Vagina (tissue), 2 donors: ENCODE measurements around the gene TMEM214. TPM values are rescaled to one million over a fixed set of nuclear protein-coding genes. Genes with fewer than 3 reads are reported as not detected.
A peak's percentile ranks its signal among the peaks of the same experiment; 100 is the strongest.

Experiments used
- DNase-seq, 2 donors: peaks; one replicate each; pipeline ENCODE4 v3.0.0-alpha.2; 2017; ENCODE audit errors: extremely low spot score in 2 of 2
- H3K27ac ChIP-seq: fragments of 200-600 bp; sonication (generic); one replicate; pipeline ENCODE4 v1.5.1; 2019
- H3K27me3 ChIP-seq: fragments of 200-600 bp; sonication (generic); one replicate; pipeline ENCODE4 v1.5.1; 2019
- H3K36me3 ChIP-seq, 2 donors: fragments of 200-600 bp; sonication (generic); one replicate each; pipeline ENCODE4 v1.5.1; 2017 to 2019
- H3K4me1 ChIP-seq: fragments of 200-600 bp; sonication (generic); one replicate; pipeline ENCODE4 v1.5.1; 2019
- H3K4me3 ChIP-seq, 2 donors: fragments of 200-600 bp; sonication (generic); 1 replicate in 1 of 2; 2 replicates in 1 of 2; pipeline ENCODE4 v1.5.1; 2016 to 2019
- H3K9me3 ChIP-seq: fragments of 200-600 bp; sonication (generic); one replicate; pipeline ENCODE4 v1.5.1; 2019
- POLR2A ChIP-seq, 2 donors: fragments of 450-650 bp; IDR thresholded peaks; one replicate each; pipeline ENCODE4 v1.6.1; 2017; ENCODE audit warnings: antibody characterized with exemption in 2 of 2, mild to moderate bottlenecking in 2 of 2, moderate library complexity in 2 of 2
- POLR2AphosphoS5 ChIP-seq, 2 donors: sonication (generic); formaldehyde crosslinking; IDR thresholded peaks; one replicate each; pipeline ENCODE4 v1.9.0; 2017; ENCODE audit warnings: antibody characterized with exemption in 2 of 2, mild to moderate bottlenecking in 2 of 2, low read depth in 1 of 2; ENCODE audit not compliant: insufficient read depth in 1 of 2
- intact Hi-C: fragments of 100-400 bp; cut with DNase I; formaldehyde crosslinking; loops from one replicate; pipeline ENCODE4 v1.15.1; 2023
- total RNA-seq: library from RNA; depleted of rRNA; stranded (reverse); fragments of >200 nt; gene quantifications from one replicate; pipeline ENCODE4 v1.2.3, GENCODE V29; 2016
- TF ChIP-seq, protein P1 (sequence below), 3 experiments: fragments of 450-650 bp in 2 of 3; fragments of 200-600 bp in 1 of 3; sonication (generic) in 1 of 3; IDR thresholded peaks; one replicate each; pipeline ENCODE4 v1.5.1; 2017 to 2019; ENCODE audit warnings: antibody characterized with exemption in 3 of 3, mild to moderate bottlenecking in 2 of 3, moderate library complexity in 2 of 3

The TMEM214 gene
- total RNA-seq, 1 donor from 2014 or later, result 53.3 TPM

DNA sequence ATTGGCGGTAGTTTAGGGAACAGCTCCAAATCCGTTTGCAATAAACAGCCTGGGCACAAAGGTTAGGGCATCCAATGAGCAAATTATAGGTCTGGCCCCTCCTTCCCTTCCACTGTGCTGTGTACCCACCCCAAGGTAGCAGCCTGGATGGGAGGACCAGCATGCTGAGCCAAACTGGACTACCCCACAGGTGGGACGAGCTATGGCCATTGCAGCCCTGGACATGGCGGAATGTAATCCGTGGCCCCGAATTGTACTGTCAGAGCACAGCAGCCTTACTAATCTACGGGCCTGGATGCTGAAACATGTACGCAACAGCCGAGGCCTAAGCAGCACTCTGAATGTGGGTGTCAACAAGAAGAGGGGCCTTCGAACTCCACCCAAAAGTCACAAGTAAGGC is 25.4 kb downstream of the TMEM214 start:
- H3K4me1 ChIP-seq, result no peaks in the 10 kb centered on the region
- TF ChIP-seq, protein P1, sequence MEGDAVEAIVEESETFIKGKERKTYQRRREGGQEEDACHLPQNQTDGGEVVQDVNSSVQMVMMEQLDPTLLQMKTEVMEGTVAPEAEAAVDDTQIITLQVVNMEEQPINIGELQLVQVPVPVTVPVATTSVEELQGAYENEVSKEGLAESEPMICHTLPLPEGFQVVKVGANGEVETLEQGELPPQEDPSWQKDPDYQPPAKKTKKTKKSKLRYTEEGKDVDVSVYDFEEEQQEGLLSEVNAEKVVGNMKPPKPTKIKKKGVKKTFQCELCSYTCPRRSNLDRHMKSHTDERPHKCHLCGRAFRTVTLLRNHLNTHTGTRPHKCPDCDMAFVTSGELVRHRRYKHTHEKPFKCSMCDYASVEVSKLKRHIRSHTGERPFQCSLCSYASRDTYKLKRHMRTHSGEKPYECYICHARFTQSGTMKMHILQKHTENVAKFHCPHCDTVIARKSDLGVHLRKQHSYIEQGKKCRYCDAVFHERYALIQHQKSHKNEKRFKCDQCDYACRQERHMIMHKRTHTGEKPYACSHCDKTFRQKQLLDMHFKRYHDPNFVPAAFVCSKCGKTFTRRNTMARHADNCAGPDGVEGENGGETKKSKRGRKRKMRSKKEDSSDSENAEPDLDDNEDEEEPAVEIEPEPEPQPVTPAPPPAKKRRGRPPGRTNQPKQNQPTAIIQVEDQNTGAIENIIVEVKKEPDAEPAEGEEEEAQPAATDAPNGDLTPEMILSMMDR (IDR thresholded peaks at IDR 0.05), result no peak
- TF ChIP-seq POLR2A (IDR thresholded peaks at IDR 0.05) (no peak), POLR2AphosphoS5 (IDR thresholded peaks at IDR 0.05; ENCODE audit: insufficient read depth in 1 of 2, low read depth in 1 of 2) (no peak)
- H3K4me3 ChIP-seq, result no peak overlapping the region
- H3K36me3 ChIP-seq, result peaks cover 0 to 63% of the 10 kb centered on the region in 2 donors
- no peak overlapping the region for H3K27ac ChIP-seq
- DNase-seq, result no peak
- intact Hi-C loops, result no loop called here
- no peaks in the 10 kb centered on the region for H3K9me3 ChIP-seq
- H3K27me3 ChIP-seq, result no peaks in the 10 kb centered on the region

DNA sequence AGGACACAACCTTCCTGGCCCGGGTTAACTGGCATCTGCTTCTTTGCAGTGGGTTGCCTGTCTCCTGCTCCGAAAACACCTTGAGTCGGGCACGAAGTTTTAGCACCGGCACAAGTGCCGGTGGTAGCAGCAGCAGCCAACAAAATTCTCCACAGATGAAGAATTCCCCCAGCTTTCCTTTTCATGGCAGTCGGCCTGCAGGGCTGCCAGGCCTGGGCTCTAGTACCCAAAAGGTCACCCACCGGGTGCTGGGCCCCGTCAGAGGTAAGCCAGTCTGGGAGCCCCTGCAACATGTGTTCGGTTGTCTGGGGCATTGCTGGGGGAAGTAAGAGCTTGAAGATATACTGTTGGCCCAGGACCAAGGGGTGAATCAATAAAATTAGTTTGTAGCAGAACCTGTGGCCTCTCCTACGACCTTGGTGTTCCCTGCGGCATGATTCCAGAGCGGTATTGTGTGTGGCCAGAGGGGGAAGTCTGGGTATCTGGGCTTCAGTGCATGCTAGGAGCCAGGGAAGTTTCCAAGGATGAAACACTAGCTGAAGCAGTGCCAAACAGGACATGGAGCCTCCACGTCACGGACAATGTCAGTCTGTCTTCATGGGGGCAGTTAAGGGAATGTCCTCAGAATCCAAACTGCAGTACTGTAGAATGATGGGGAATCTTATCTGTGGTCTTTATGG is 26.5 kb downstream of the TMEM214 start:
- H3K9me3 ChIP-seq, result no peaks in the 10 kb centered on the region
- no peak overlapping the region for H3K27ac ChIP-seq
- peak in 1 of 2 donors; percentile 74 for DNase-seq
- H3K36me3 ChIP-seq, result peaks cover 0 to 53% of the 10 kb centered on the region in 2 donors
- intact Hi-C loops, result no loop called here
- H3K4me3 ChIP-seq, result no peak overlapping the region
- TF ChIP-seq, protein P1 (IDR thresholded peaks at IDR 0.05), result no peak
- TF ChIP-seq POLR2A (IDR thresholded peaks at IDR 0.05) (no peak), POLR2AphosphoS5 (IDR thresholded peaks at IDR 0.05; ENCODE audit: insufficient read depth in 1 of 2, low read depth in 1 of 2) (no peak)
- no peaks in the 10 kb centered on the region for H3K27me3 ChIP-seq
- H3K4me1 ChIP-seq, result no peaks in the 10 kb centered on the region

DNA sequence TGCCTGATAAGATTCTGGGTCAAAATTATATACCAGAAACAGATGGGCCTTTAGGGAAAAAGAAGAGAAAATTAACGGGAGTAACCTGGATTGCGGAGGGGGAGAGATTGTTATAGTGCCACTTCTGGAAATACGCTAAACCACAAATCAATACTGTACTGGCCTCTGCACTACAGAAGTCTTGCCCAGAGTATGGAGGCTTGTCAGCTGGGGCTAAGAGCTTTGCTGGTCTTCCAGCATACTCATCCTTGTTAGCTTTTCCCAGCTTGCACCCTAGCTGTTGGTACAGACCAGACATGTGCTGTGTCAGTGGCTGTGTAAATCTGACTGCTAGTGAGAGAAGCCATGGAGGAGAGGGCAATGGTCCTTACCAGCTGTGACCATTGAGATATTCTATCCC is 27.6 kb downstream of the TMEM214 start:
- DNase-seq, result no peak
- no peaks in the 10 kb centered on the region for H3K27me3 ChIP-seq

DNA sequence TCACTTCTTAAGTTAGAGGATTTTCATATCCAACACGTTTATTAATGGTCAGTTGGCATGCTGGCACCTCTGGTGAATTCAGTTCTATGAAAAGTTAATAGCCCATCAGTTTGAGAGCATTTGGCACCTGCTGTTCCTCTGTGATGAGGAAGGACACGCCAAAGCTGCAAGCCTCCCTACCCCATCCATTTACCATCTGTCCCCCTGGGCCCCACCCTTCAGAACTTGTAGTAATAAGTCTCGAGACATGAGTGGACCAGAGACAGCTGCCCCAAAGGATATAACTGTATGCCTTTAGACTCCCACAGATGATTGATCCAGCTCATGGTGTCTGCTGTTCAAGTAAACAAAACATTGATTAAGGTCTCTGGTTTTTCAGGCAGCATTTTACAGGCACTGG is 32.4 kb downstream of the TMEM214 start:
- DNase-seq, result no peak

More for the DNA sequence above, 27.6 kb downstream of the TMEM214 start:
- TF ChIP-seq, protein P1 (IDR thresholded peaks at IDR 0.05), result no peak
- TF ChIP-seq POLR2AphosphoS5 (IDR thresholded peaks at IDR 0.05; ENCODE audit: insufficient read depth in 1 of 2, low read depth in 1 of 2) (no peak), POLR2A (IDR thresholded peaks at IDR 0.05) (no peak)
- no peak overlapping the region for H3K27ac ChIP-seq
- H3K4me3 ChIP-seq, result no peak overlapping the region
- no peaks in the 10 kb centered on the region for H3K9me3 ChIP-seq
- intact Hi-C loops, result no loop called here
- H3K36me3 ChIP-seq, result peaks cover 0 to 43% of the 10 kb centered on the region in 2 donors
- no peaks in the 10 kb centered on the region for H3K4me1 ChIP-seq

DNA sequence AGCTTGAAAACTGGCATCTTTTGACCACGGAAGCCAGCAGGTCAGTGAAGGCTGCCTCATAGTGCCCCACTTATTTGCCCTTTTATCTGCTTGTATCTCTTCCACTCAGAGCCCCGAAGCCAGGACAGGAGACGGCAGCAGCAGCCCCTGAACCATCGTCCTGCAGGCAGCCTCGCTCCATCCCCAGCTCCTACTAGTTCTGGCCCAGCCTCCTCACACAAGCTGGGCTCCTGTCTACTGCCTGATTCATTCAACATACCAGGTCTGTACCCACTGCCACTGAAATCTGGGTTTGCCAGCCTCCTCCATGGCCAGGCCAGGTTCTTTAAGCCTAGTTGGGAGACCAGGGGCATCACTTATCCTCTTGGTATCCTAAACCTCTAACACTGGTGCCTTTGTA is 34.6 kb downstream of the TMEM214 start:
- no peaks in the 10 kb centered on the region for H3K27me3 ChIP-seq
- intact Hi-C loops, result no loop called here
- no peak overlapping the region for H3K4me3 ChIP-seq
- DNase-seq, result no peak
- TF ChIP-seq POLR2AphosphoS5 (IDR thresholded peaks at IDR 0.05; ENCODE audit: insufficient read depth in 1 of 2, low read depth in 1 of 2) (no peak), POLR2A (IDR thresholded peaks at IDR 0.05) (no peak)
- TF ChIP-seq, protein P1 (IDR thresholded peaks at IDR 0.05), result no peak
- no peak overlapping the region for H3K27ac ChIP-seq
- peaks cover 0 to 17% of the 10 kb centered on the region in 2 donors for H3K36me3 ChIP-seq
- H3K9me3 ChIP-seq, result no peaks in the 10 kb centered on the region
- peaks cover 32% of the 10 kb centered on the region for H3K4me1 ChIP-seq

More for the DNA sequence above, 32.4 kb downstream of the TMEM214 start:
- H3K9me3 ChIP-seq, result no peaks in the 10 kb centered on the region
- H3K4me3 ChIP-seq, result no peak overlapping the region
- H3K27me3 ChIP-seq, result no peaks in the 10 kb centered on the region
- H3K4me1 ChIP-seq, result peaks cover 17% of the 10 kb centered on the region
- TF ChIP-seq POLR2A (IDR thresholded peaks at IDR 0.05) (no peak), POLR2AphosphoS5 (IDR thresholded peaks at IDR 0.05; ENCODE audit: insufficient read depth in 1 of 2, low read depth in 1 of 2) (no peak)
- TF ChIP-seq, protein P1 (IDR thresholded peaks at IDR 0.05), result no peak
- intact Hi-C loops, result no loop called here
- H3K27ac ChIP-seq, result no peak overlapping the region
- peaks cover 0 to 15% of the 10 kb centered on the region in 2 donors for H3K36me3 ChIP-seq
